GM18870 (cell line): ENCODE measurements around the gene RAD23A.
"Not testable (repeated sequence)": the region's sequence is repeated elsewhere in the genome, so short reads cannot be mapped to it uniquely, and the experiment has no call there.

Source experiments
- ATAC-seq: cut with Tn5 transposase; IDR thresholded peaks from one replicate; pipeline ENCODE4 v1.9.1; 2021; ENCODE audit warnings: moderate library complexity; ENCODE audit not compliant: unreplicated experiment

Gene RAD23A

DNA sequence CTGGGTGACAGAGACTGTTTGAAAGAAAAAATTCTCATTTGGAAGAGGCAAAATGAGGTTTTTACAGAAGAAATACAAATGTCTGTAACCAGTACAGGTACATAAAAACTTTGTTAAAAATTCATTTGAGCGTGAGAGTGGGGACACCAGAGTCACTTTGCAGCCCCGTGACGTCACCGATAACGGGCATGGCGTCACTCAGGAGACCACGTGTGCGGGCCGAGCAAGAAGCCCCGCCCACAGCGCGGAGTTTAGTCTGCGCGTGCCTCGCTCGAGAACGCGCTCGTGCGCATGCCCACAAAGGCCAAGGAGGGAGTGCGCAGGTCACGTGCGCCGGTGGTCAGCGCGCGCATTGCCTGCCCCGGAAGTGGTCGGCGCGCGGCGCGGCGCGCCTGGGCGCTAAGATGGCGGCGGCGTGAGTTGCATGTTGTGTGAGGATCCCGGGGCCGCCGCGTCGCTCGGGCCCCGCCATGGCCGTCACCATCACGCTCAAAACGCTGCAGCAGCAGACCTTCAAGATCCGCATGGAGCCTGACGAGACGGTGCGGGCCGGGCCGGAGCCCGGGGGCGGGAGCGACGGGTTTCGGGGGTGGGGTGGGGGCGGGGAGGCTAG is at the start of gene RAD23A:
TSS of gene RAD23A (plus strand) at position 384 of the 613 bp plus-strand sequence. CDS start at position 471, 87 bp downstream.
- peak; percentile 62 for ATAC-seq

DNA sequence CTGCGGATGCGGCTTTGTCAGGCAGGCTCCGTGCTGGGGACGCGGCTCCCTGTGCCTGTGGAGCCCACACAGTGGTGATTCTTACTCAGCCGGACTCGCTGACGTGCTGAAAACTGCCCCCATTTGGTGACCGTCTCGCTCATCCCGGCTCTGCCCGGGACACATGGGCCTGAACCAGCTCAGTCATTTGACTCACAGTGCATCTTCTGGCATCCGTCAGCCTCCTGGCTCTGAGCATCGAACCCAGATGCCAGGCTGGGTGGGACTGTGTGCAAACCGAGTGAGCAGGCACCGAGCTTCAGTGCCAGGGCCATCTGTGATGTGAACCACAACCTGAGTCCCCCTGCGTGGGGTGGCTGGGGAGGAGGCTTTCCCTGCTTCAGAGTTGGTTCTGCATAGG is 49.2 kb upstream of the RAD23A start:
- ATAC-seq, result no peak

DNA sequence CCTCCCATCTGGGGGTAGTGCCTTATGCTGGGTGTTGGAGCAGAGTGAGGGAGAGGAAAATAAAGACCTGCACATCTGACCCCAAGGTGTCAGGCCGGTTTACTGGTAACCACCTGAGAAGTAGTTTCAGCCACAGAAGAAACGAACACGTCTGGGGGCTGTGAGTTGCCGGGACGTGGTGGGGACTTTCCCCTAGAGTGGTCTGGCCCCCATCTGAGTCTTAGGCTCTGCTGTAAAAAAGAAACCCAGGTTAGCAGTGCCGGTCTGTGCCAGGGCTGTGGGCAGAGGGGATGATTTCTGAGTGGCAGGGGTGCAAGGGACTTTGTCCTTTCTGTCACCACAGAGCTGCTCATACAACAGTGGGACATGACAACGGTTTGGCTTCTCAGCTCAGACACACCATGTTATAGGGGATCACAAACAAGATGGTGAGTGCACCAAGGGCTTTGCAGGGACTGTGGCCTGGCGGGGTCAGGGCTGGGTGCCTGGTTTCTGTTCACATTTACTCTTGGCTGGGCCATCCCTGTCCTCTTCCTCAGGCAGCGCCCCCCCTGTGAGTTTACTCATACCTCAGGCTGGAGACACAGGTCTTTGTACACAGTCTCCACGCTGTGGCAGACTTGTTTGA is 45.7 kb upstream of the RAD23A start:
- ATAC-seq, result peak; percentile 66

DNA sequence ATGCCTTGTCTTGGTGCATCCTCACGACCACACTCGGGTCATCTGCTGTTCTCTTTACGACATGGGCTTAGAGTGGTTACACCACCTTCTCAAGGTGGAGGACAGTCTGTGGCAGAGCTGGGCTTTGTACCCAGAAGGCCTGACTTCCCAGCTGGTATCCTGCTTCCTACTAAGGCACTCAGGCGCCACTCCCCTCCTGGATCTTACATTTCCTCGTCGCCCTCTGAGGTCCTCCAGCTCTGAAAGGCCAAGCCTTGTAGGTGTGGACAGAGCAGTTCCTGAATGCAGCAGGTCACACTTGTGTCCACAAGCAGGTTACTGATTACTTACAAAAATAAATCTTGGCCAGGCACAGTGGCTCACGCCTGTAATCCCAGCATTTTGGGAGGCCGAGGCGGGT is 38.5 kb upstream of the RAD23A start:
- no peak for ATAC-seq

DNA sequence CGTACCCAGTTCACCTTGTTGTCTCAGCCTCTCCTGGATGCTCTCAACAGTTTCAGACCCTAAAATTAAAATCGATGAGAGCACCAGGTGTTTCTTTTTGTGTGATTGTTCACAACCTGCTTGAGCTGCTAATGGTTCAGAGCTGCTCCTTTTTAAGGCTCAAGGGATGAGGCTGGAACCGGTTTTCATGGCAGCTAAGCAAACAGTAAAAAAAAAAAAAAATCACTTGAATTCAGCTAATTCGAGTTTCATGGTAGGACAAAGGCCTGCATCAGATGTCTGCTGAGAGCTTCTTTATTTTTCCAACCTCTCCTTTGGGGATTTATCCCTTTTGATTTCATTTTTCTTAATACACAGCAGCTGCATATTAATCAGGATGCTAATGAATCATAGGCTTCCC is 33.1 kb upstream of the RAD23A start:
- no peak for ATAC-seq

DNA sequence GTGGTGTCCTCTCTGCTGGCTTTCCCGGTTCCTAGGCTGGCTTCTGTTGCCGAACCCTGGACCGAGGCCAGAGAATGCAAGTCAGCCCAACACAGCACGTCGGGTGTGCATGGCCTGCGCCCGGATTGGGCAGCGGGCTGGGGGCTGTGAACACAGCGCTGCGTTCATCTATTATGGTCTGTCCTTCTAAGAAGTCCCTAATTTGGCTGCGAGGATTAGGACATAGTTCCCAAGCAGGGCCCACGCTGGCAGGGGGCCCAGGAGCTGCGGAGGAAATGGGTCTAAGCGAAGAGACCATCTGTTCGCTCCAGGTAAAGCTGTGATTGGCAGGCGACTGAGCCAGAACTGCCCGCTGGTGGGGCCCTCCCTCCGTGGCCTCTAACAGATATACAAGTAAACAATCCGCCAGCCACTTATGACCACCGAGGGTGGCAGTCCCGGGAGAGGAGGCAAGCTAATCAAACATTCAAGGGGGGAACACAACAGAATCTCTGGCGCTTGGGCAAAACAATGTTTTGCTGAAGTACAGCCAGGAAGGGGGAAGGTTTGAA is 32.6 kb upstream of the RAD23A start:
- no peak for ATAC-seq

DNA sequence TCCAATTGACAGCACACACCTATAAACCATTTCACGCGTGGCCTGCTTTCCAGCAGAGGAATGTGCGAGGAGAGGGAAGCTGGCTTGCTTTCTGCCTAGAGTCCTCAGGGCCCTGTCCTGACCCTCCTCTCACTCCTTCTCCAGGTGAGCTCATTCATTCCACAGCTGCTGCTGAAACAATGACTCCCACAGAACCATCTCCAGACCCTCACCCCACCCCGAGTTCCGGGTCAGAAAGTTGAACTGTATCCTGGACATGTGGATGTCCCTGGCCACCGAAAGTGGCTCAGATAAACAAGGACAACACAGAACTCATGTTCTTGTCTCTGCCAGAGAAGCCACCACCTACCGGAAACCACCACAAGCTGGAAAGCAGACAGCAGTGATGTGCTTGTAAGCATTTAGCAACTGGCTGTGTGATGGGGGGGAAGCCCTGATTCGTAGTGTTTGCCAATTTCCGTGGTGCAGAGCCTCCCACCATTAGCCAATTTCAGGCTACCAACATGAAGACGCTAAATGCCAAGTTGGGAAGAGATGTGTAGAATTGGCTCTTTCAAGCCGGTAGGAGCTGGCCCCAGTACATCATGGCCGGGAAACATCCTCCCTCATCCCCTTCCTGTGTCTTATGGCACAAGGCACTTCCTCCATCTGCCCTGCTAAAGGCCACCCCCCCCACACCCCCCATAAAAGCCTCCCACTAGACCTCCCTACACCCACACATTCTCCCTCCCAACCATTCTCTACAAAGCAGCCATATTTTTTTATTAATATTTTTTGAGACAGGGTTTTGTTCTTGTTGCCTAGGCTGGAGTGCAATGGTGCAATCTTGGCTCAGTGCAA is 31.6 kb upstream of the RAD23A start:
- ATAC-seq, result no peak

DNA sequence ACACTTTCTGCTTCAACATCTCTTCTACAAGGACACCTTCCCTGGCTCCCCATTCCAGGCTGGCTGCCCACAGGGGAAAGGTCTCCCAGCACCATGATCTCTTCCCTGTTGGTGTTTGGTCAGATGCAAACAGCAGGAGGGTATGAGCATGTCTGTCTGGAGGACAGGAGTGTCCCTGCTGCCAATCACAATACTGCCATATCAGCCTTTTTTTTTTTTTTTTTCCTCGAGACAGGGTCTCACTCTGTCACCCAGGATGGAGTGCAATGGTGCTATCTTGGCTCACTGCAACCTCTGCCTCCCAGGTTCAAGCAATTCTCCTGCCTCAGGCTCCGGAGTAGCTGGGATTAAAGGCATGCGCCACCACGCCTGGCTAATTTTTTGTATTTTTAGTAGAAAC is 29.8 kb upstream of the RAD23A start:
- ATAC-seq, result not testable (repeated sequence)

DNA sequence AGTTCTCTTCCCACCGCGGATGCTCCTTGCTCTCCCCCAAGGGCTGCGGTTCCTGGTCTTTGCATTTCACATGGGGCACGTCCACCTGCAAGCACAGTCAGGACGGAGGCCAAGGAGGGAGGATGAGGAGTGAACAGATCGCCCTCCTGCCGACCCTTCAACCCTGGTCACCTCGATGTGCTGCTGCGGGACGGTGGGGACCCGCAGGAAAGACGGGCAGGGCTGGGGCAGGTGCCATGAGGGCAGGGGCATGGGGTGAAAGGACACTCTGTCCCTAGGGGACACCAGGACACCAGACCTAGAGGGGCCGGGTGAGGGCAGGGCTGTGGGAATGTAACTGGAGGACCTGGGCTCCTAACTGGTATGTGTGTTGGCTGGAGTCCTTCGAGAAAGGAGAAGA is 27.4 kb upstream of the RAD23A start:
- ATAC-seq, result no peak

DNA sequence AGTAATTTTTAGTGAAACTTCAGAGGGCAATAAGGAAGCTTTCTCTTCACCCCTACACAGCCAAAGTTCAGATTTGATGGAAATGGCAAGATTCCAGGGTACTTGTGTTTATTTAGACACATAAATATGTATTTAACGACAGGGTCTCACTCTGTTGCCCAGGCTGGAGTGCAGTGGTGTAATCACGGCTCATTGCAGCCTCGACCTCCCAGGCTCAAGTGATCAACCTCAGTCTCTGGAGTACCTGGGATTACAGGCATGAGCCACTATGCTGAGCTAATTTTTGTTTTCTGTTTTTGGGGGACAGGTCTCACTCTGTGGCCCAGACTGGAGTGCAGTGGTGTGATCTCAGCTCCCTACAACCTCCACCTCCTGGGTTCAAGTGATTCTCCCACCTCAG is 24.6 kb upstream of the RAD23A start:
- ATAC-seq, result no peak

DNA sequence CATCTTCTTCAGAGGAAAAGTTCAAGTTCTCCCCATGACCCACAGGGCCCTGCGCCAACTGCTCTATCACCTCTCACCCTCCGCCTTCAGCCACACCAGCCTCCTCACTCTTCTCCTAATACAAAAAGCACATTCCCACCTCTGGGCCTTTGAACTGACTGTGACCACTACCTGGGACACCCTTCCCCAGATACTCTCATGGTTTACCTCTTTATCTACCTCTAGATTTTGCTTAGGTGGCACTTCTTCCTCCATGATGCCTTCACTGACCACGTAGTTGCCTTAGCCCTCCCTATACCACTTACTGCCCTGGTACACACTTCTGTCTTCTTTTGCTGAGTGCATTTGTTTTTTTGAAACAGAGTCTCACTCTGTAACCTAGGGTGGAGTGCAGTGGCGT is 22.7 kb upstream of the RAD23A start:
- no peak for ATAC-seq

DNA sequence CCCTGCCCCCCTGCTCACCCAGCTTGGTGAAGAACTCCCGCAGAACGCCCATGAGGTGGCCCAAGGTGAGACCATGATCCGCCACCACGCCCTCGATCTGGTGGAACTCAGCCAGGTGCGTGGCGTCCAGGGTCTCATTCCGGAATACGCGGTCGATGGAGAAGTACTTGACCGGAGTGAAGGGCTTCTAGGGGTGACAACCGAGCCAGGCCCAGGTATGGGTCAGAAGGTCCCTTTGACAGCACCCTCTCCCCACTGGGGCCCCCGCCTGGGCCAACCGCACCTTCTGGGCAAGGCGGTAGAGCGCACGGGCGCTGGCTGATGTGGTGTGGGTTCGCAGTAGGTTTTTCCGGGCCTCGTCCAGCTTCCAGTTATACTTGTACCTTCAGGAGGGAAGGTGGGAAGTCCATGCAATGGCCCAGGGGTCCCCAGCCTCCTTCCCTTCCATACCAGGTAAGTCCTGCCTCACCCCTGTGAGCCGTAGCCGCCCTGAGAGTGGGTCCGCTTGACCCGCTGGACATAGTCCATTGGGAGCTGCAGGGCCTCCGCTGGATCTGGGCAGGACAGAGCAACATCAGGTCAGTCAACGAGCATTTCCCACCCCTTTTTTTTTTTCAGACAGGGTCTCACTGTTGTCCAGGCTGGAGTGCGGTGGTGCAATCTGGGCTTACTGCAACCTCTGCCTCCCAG is 20.9 kb upstream of the RAD23A start:
- ATAC-seq, result no peak

DNA sequence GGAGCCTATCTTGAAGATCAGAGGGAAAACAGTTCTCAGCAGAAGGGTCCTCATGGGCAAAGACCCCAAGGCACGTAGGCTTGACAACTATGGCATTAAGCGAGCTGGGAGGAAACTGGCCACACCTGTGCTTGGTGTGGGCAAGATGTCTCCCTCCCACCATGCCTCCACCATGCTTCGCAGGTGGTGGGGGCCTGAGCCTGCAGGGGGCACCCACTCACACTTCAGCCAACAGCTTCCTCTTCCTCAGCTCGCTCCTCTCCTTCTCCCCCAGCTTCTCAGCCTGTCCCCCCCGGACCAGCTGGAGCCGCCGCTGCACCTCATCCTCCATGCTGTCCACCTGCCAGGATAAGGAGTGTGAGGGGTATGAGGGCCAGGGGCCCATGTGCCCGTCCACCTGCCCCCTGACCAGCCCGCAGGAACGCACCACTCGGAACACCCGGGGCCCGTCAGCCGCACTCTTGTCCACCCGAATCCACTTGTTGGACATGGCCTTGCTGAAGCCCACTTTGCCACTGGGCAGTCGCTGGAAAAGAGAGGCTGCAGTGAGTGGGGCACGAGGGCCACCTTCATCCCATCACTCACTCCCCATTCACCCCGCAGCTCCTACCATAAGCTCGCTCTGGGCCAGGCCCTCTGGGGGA is 15.5 kb upstream of the RAD23A start:
- ATAC-seq, result no peak

DNA sequence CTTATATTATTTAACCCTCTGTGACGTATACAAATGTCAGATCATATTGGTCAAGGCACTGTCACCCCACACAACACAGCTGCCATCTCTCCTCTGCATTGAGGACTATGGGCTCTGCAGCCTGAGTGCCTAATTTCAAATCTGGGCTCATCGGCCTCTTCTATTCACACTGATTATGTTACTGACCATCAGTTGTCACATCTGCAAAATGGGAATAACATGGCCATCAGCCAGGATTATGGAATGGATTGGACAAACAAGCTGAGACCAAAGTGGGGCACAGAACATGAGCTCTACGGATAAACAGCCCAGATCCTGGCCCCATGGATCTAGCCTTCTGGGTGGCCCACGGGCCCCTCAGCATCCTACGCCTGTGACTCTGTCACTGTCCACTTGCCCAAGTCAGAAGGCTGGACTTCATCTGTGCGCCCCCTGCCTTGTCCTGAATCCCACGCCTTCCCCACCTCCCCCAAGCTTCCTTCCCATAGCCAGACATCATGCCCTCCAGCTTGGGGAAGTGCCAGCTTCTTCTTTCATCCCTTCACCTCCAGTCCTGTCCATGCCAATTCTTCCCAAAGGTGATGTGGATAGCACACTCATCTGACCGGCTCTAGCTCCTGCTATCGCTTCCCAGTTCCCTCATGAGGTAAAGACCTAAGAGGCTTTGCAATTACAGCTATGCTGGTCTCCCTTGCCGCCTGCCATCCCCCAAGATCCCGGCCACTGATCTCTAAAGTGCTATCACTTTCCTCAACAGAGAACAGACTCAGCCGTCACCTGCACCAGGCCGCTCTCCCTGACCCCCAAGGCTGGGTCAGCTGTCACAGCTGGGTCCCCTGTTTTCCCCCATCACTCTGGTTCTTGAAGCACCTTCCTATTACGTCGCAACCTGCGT is 13.0 kb upstream of the RAD23A start:
- no peak for ATAC-seq

DNA sequence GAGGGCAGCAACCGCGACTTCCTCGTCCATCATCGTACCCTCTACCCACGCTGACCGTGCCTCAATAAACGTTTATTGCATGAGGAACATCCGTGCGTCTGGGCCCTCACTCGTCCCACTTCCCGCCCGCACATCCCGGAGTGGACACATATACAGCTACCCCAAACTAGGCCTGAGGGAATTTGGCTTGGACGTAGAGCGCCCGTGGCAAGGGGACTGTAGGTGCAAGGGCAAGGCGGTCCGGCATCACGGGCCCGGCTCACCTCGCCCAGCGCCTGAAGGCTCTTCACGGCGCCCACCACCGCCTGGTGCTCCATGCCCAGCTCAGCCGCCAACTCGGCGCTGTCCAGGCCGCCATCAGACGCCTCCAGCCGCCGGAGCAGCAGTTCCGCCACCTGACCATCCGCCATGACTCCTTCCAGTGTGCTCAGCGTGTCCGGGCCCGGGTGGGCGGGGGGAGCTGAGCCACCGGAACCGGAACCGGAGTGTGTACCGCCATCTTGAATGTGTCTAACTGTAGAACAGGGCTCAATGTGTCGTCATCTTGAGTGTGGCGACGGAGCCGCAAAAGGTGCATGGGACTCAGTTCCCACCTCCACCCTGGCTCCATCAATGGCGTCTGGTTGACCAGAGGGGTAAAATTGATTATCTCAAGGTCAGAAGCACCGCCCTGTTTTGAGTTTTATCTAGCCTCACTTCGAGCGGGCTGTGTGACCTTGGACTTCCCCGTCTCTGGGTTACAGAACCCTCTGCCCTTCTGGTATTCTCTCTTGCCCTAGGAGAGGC is 12.2 kb upstream of the RAD23A start, which contains the start of gene FARSA:
TSS of gene FARSA (minus strand) at position 425 of the 786 bp plus-strand sequence. CDS start at position 410, 15 bp downstream.
- ATAC-seq, result peak; percentile 38

DNA sequence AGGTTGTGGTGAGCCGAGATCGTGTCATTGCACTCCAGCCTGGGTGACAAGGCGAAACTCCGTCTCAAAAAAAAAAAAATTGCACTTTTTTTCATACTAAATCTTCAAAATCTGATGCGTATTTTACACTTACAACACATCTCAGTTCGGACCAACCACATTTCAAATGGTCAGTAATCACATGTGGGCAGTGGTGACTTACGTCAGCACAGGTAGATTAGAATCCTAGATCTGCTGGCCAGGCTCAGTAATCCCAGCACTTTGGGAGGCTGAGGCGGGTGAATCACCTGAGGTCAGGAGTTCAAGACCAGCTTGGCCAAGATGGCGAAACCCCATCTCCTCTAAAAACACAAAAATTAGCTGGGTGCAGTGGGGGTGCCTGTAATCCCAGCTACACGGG is 10.6 kb upstream of the RAD23A start:
- no peak for ATAC-seq

DNA sequence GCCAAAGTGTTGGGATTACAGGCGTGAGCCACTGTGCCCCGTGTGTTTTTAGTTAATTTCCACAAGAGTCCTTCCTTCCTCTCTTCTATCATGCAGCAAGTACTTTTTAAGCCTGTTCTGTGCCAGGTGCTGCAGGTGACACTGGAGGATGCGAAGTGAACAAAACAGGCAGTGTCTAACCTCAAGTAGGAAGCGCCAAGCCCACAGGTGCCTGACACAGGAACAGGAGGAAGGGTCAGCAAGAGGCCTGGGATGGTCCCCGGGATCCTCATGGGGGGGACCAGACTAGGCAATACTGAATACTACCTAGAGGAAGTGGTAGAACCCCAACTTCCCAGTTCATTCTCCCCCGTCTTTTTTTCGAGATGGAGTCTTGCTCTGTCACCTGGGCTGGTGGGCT is 9.1 kb upstream of the RAD23A start:
- ATAC-seq, result no peak

DNA sequence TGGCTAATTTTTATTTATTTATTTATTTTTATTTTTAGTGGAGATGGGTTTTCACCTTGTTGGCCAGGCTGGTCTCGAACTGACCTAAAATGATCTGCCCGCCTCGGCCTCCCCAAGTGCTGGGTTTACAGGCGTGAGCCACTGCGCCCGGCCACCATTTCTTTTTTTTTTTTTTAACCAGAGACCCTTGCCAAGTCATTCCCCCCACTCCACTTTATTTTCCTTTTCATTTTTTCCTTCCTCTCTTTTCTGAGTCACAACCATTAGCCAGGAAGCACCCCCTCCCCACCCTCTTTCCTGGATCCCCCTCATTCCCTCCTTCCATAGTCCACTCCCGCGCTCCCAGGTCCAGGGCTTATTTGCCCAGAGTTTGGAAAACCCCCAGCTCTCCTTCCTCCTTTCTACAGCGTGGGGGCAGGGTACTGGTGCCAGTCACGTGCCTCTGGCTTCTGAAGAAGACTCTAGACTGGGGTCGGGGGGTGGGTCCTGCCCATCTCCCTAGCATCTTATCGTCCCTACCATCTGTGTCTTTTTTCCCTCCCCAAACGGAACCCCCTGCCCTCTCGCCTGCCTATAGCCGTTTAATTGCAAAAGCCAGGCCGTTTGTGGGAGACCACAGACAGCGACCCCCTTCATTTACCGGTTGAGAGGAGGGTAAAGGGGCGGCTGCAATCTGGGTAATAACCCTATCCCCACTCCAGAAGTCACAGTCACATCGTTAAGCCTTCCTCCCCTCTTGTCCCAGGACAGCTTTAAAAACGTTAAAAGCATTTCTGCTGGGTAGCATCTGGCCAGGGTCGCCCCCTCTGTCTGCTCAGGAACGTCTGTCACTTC is 8.4 kb upstream of the RAD23A start:
- ATAC-seq, result no peak
